Mesodermal cell (in vitro differentiated cells): ENCODE results near the gene KDM7A. TPM values are rescaled to one million over a fixed set of nuclear protein-coding genes. Genes with fewer than 3 reads are reported as not detected.

ENCODE experiments used
- H3K27ac ChIP-seq: 2 replicates; pipeline ENCODE4 v1.7.0; 2013; ENCODE audit warnings: mild to moderate bottlenecking, low read depth, low read length, moderate library complexity; ENCODE audit not compliant: severe bottlenecking
- H3K36me3 ChIP-seq: 2 replicates; pipeline ENCODE4 v1.7.1; 2013; ENCODE audit warnings: mild to moderate bottlenecking, low read length, moderate library complexity; ENCODE audit not compliant: control insufficient read depth, insufficient read depth
- H3K4me1 ChIP-seq: one replicate; pipeline ENCODE4 v1.7.1; 2013; ENCODE audit warnings: mild to moderate bottlenecking, low read length; ENCODE audit not compliant: insufficient read depth, control insufficient read depth, poor library complexity, severe bottlenecking
- H3K4me3 ChIP-seq: 2 replicates; pipeline ENCODE4 v1.7.0; 2013; ENCODE audit warnings: low read length, control low read depth, mild to moderate bottlenecking; ENCODE audit not compliant: insufficient read depth, poor library complexity, severe bottlenecking; ENCODE audit errors: extremely low read depth
- H3K9me3 ChIP-seq: 2 replicates; pipeline ENCODE4 v1.7.1; 2013; ENCODE audit warnings: mild to moderate bottlenecking, low read length, moderate library complexity; ENCODE audit not compliant: control insufficient read depth
- WGBS, 2 experiments: methylation state at CpG; one replicate each; pipeline ENCODE4 v1.1.5; 2013; ENCODE audit warnings: missing lambda C conversion rate in 2 of 2; ENCODE audit not compliant: insufficient coverage in 2 of 2; 5-methylcytosine and 5-hydroxymethylcytosine counted together
- polyA plus RNA-seq, 2 experiments: library from polyadenylated mRNA; stranded (reverse); fragments of 50-300 nt; gene quantifications; one replicate each; pipeline ENCODE4 v1.2.3, GENCODE V29; 2013

KDM7A gene, protein sequence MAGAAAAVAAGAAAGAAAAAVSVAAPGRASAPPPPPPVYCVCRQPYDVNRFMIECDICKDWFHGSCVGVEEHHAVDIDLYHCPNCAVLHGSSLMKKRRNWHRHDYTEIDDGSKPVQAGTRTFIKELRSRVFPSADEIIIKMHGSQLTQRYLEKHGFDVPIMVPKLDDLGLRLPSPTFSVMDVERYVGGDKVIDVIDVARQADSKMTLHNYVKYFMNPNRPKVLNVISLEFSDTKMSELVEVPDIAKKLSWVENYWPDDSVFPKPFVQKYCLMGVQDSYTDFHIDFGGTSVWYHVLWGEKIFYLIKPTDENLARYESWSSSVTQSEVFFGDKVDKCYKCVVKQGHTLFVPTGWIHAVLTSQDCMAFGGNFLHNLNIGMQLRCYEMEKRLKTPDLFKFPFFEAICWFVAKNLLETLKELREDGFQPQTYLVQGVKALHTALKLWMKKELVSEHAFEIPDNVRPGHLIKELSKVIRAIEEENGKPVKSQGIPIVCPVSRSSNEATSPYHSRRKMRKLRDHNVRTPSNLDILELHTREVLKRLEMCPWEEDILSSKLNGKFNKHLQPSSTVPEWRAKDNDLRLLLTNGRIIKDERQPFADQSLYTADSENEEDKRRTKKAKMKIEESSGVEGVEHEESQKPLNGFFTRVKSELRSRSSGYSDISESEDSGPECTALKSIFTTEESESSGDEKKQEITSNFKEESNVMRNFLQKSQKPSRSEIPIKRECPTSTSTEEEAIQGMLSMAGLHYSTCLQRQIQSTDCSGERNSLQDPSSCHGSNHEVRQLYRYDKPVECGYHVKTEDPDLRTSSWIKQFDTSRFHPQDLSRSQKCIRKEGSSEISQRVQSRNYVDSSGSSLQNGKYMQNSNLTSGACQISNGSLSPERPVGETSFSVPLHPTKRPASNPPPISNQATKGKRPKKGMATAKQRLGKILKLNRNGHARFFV
- 12.5 TPM for polyA plus RNA-seq (2013, experiment 1 of 2)
- 8.2 TPM for polyA plus RNA-seq (2013, experiment 2 of 2)

- 0% methylated on average over 79 to 82 of the region's 132 CpGs for WGBS, 2 experiments
- Histone ChIP-seq H3K27ac (peak within 1 kb of the TSS; percentile 94), H3K9me3 (peaks cover 5% of the 10 kb centered on the region), H3K4me1 (no peaks in the 10 kb centered on the region), H3K4me3 (peak within 1 kb of the TSS; percentile 84), H3K36me3 (peaks cover 5% of the 10 kb centered on the region)
Measured at GRCh38 chr7:140176811-140177702, at the start of gene KDM7A. TSS of gene KDM7A (minus strand) at chr7:140176983. CDS start at chr7:140176937, 46 bp downstream.

DNA sequence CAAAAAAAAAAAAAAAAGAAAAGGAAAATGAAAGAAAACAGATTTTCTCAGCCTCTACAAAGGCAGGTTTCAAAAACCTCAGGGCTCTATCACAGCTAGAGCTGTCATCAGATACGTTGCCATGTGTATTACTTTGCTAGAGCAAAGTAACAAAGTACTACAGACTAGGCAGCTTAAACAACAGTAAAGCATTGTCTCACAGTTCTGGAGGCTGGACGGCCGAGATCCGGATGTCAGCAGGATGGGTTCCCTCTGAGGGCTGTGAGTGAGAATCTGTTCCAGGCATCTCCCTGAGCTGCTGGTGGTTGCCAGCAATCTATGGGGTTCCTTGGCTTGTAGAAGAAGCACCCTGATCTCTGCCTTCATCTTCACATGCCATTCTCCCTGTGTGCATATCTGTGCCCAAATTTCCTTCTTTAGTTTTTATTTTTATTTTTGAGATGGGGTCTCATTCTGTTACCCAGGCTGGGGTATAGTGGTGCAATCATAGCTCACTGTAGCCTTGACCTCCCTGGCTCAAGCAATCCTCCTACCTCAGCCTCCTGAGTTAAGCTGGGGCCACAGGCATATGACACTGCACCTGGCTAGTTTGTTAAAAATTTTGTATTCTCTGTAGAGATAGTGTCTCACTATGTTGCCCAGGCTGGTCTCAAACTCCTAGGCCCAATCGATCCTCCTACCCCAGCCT is 48.9 kb upstream of the KDM7A start:
- Histone ChIP-seq H3K36me3 (no peaks in the 10 kb centered on the region), H3K27ac (no peak overlapping the region), H3K9me3 (no peaks in the 10 kb centered on the region), H3K4me3 (no peak overlapping the region), H3K4me1 (no peaks in the 10 kb centered on the region)
- 83 to 88% methylated on average over 4 to 5 of the region's 5 CpGs for WGBS, 2 experiments

- Histone ChIP-seq H3K27ac (no peak overlapping the region), H3K9me3 (no peaks in the 10 kb centered on the region), H3K4me1 (no peaks in the 10 kb centered on the region), H3K36me3 (no peaks in the 10 kb centered on the region), H3K4me3 (no peak overlapping the region)
- 84% methylated on average over 13 to 15 of the region's 15 CpGs for WGBS, 2 experiments
Measured at GRCh38 chr7:140223515-140224221, 46.9 kb upstream of the KDM7A start.

- Histone ChIP-seq H3K4me3 (no peak overlapping the region), H3K27ac (no peak overlapping the region), H3K4me1 (no peaks in the 10 kb centered on the region), H3K36me3 (no peaks in the 10 kb centered on the region), H3K9me3 (peaks cover 5% of the 10 kb centered on the region)
- WGBS, 2 experiments = 91 to 95% methylated on average over 9 to 10 of the region's 10 CpGs
Measured at GRCh38 chr7:140222814-140223213, 46.0 kb upstream of the KDM7A start.

- WGBS, 2 experiments = 94 to 97% methylated on average over 4 to 6 of the region's 10 CpGs
- H3K9me3 ChIP-seq = peaks cover 5% of the 10 kb centered on the region
- H3K27ac ChIP-seq = no peak overlapping the region
- H3K36me3 ChIP-seq = no peaks in the 10 kb centered on the region
- H3K4me3 ChIP-seq = no peak overlapping the region
- H3K4me1 ChIP-seq = no peaks in the 10 kb centered on the region
Measured at GRCh38 chr7:140219672-140220524, 43.1 kb upstream of the KDM7A start.

DNA sequence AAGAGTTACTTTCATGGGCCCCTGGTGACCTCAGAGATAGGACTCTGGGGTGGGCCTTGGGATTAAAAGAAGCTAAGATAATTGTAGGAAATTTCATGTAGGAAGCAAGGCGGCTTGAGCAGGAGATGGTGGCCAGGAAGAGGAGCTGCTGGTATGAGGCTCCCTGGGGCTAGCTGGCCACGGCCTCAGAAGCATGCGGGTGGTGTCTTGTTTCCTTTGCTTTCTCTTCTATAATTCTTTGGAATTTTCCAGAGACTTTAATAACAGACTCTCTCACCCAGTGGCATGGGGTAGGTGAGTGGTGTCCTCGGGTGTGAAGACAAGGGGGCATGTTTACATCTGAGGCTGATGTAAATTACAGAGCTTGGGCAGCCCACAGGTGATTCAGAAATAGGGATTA is 41.9 kb upstream of the KDM7A start:
- no peaks in the 10 kb centered on the region for H3K4me1 ChIP-seq
- no peaks in the 10 kb centered on the region for H3K36me3 ChIP-seq
- H3K9me3 ChIP-seq = peaks cover 5% of the 10 kb centered on the region
- no peak overlapping the region for H3K4me3 ChIP-seq
- no peak overlapping the region for H3K27ac ChIP-seq
- 48 to 100% methylated on average over 2 of the region's 4 CpGs for WGBS, 2 experiments

DNA sequence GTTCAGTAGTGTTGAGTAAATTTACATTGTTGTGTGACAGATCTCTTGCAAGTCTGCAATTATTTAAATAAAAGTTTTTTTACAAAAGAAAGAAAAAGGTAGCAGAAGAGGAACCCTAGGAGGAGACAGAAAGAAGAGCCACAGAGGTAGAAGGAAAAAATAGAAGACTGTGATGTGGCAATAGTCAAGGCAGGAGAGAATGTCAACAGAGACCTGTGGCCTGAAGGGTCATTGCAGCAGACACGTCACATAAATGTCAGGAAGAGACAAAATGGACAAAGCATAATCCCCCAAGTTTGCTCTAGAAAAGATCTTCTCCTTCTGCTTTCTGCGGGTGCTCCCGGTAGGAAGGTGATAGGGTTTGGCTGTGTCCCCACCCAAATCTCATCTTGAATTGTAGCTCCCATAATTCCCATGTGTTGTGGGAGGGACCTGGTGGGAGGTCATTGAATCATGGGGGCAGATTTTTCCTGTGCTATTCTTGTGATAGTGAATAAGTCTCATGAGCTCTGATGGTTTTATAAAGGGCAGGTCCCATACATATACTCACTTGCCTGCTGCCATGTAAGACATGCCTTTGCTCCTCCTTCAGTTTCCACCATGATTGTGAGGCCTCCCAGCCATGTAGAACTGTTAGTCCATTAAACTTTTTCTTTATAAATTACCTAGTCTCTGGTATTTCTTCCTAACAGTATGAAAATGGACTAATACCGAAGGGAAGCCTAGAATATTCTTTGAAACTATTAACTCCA is 41.1 kb upstream of the KDM7A start:
- H3K27ac ChIP-seq = no peak overlapping the region
- no peak overlapping the region for H3K4me3 ChIP-seq
- WGBS, 2 experiments = 75% methylated on average over 1 of the region's 4 CpGs; no CpG with 5 or more reads in 1 of the 2 experiments
- H3K9me3 ChIP-seq = peaks cover 5% of the 10 kb centered on the region
- no peaks in the 10 kb centered on the region for H3K4me1 ChIP-seq
- H3K36me3 ChIP-seq = no peaks in the 10 kb centered on the region

DNA sequence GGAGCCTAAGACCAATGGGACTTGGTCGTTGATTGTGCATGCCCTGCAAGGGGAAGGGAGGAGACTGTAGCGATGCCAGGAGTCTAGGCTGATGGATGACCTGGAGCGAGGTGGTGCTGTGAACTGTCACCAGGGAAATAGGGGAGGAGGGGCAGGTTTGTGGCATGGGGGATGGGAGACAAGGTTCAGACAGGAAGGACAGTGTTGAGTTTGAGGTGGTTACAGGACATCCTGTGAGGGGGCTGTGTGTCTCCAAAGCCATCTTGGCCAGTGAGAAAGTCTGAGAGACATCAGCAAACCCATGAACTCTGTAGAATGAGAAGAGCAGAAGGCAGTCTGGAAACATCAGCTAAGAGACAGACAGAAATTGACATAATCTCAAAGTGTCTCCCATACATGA is 38.5 kb upstream of the KDM7A start:
- WGBS, 2 experiments = 95 to 96% methylated on average over 2 to 3 of the region's 3 CpGs
- H3K4me1 ChIP-seq = no peaks in the 10 kb centered on the region
- H3K36me3 ChIP-seq = no peaks in the 10 kb centered on the region
- H3K27ac ChIP-seq = no peak overlapping the region
- H3K4me3 ChIP-seq = no peak overlapping the region
- peaks cover 5% of the 10 kb centered on the region for H3K9me3 ChIP-seq
